Tibial nerve (tissue), 3 donors: ENCODE measurements around the gene SBK1.

ENCODE experiments used
- CTCF ChIP-seq, 5 experiments: fragments of 200-600 bp in 3 of 5; fragments of 450-650 bp in 2 of 5; sonication (generic) in 3 of 5; IDR thresholded peaks; one replicate each; pipeline ENCODE4 v1.5.1; 2016 to 2019; ENCODE audit warnings: antibody characterized with exemption in 5 of 5, mild to moderate bottlenecking in 3 of 5, moderate library complexity in 2 of 5
- POLR2A ChIP-seq, 2 donors: fragments of 450-650 bp; IDR thresholded peaks; one replicate each; pipeline ENCODE4 v1.6.1; 2017; ENCODE audit warnings: antibody characterized with exemption in 2 of 2, mild to moderate bottlenecking in 2 of 2, moderate library complexity in 2 of 2

GRCh38 chr16:28265822-28266221 is 26.5 kb upstream of the SBK1 start:
- TF ChIP-seq POLR2A (IDR thresholded peaks at IDR 0.05) (no peak), CTCF (IDR thresholded peaks at IDR 0.05) (no peak)
